Activated naive CD4-positive, alpha-beta T cell treated with anti-CD3 and anti-CD28 coated beads, Interleukin-2, amount 50 U/mL, for 24 hours (primary cell): ENCODE results near the gene USP44.
A peak's percentile ranks its signal among the peaks of the same experiment; 100 is the strongest.

Experiments
- H3K27ac Mint-ChIP-seq: one replicate; pipeline ENCODE4 v1.8.0; 2021; ENCODE audit warnings: mild to moderate bottlenecking, mixed read lengths
- H3K27me3 Mint-ChIP-seq: one replicate; pipeline ENCODE4 v1.8.0; 2021; ENCODE audit warnings: mixed read lengths
- H3K36me3 Mint-ChIP-seq: one replicate; pipeline ENCODE4 v1.8.0; 2021; ENCODE audit warnings: mixed read lengths
- H3K4me1 Mint-ChIP-seq: one replicate; pipeline ENCODE4 v1.8.0; 2021; ENCODE audit warnings: mixed read lengths
- H3K4me3 Mint-ChIP-seq: one replicate; pipeline ENCODE4 v1.8.0; 2021; ENCODE audit warnings: mild to moderate bottlenecking, mixed read lengths
- H3K9me3 Mint-ChIP-seq: one replicate; pipeline ENCODE4 v1.8.0; 2021; ENCODE audit warnings: mixed read lengths

The USP44 gene

DNA sequence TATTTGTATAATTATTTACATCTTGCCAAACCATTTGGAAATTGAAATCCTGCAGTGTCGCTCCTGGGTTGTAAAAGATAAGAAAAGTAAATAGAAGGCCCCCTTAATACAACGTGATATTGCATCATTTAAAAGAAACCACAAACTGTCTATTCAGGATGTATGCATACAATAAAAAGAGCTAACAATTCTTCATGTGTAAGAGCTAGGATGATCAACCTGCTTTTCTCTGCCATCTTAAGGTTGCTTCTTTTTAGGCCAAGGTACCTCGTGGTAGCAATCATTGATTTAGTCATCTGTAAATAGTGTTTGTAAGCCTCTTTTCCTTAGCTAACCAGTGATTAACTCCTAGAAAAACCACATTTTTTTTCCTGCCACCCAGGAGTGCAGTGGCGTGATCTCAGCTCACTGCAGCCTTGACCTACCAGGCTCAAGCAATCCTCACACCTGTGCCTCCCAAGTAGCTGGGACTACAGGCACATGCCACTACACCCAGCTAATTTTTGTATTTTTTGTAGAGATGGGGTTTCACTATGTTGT is 3.3 kb upstream of the USP44 start:
- H3K36me3 Mint-ChIP-seq: no peaks in the 10 kb centered on the region
- peaks cover under 1% of the 10 kb centered on the region for H3K9me3 Mint-ChIP-seq
- H3K4me3 Mint-ChIP-seq: peak overlapping the region; percentile 64
- peaks cover 47% of the 10 kb centered on the region for H3K4me1 Mint-ChIP-seq
- H3K27ac Mint-ChIP-seq: peak overlapping the region; percentile 71
- no peaks in the 10 kb centered on the region for H3K27me3 Mint-ChIP-seq

DNA sequence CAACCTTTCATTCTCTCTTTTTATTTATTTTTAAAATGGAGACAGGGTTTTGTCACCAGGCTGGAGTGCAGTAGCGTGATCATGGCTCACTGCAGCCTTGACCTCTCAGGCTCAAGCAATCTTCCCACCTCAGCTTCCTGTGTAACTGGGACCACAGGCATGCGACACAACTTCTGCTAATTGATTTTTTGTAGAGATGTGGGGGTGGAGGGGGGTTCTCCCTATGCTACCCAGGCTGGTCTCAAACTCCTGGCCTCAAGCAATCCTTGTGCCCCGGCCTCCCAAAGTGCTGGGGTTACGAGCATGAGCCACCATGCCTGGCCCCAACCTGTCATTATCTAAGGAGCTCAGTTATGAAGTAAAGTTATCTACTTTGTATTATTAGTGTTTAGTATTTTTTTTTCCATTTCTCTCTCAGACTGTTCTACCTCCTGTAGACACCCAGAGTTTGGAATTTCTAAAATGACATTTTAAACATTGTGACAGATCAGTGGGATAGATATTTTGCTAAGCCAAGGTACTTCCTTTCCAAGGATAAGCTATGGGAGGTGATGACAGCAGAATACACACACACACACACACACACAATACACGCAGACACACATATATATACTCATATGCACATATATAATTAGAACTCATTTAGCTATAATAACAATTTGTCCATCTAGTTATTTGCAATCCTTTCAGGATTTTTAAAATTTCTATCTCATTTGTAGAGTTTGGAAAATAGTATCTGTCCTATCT is 2.1 kb upstream of the USP44 start:
- Mint-ChIP-seq H3K27me3 (no peaks in the 10 kb centered on the region), H3K36me3 (no peaks in the 10 kb centered on the region), H3K4me3 (peak overlapping the region; percentile 71), H3K27ac (peak overlapping the region; percentile 94), H3K4me1 (peaks cover 53% of the 10 kb centered on the region), H3K9me3 (peaks cover 4% of the 10 kb centered on the region)

DNA sequence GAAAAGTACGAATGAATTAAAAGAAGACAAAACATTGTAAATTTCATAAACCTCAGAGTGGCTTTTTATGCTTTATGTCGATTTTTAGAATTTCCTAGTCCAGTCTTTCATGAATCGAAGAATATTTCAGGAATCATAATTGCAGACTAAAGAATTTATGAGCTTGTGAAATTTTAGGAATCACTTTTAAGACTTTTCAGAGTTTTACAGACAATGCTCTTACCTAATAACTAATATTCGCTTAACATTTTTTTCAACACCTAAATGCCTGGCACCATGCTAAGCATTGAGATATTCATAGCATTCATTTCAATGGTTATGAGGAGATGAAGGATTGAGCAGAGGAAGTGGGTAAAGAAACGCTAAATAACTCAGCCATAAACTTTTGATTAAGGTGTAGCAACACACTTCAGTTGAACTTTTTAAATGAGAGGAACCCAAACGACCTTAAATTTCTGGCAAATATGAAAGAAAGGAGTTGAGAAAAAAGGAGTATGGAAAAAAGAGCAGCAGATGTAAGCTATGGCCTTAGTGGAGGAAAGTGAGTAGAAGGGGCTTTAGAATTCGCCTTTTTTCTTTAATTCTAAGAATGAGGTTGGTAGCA is 739 bp upstream of the USP44 start:
- Mint-ChIP-seq H3K27me3 (no peaks in the 10 kb centered on the region), H3K27ac (peak overlapping the region; percentile 94), H3K9me3 (peaks cover 4% of the 10 kb centered on the region), H3K4me1 (peaks cover 63% of the 10 kb centered on the region), H3K4me3 (peak overlapping the region; percentile 71), H3K36me3 (no peaks in the 10 kb centered on the region)

DNA sequence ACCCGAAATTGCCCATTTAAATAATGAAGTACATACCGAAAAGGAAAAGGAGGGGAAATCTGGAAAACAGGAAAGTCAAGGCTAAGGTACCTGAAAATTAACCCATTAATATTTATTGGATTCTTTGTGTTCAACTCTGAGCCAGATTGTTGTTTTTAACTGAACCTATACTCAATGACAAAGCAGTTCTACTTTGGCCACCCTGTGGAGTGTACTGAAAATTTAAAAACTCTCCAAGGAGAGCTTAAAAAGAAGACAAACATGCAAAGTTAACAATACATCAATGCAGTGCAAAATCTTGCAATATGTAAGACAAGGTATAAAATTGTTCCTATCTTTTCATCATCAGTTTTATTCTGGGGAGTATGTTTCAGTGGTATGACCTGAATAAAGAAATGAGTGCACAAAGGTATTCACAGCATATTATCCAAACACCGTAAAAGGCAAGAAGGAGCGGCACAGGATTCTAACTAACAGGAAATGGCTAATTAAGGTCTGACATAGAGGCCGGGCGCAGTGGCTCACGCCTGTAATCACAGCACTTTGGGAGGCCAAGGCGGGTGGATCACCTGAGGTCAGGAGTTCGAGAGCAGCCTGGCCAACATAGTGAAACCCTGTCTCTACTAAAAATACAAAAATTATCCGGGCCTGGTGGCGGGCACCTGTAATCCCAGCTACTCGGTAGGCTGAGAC is 1.7 kb downstream of the USP44 start:
- Mint-ChIP-seq H3K4me3 (peak overlapping the region; percentile 95), H3K4me1 (peaks cover 80% of the 10 kb centered on the region), H3K27me3 (no peaks in the 10 kb centered on the region), H3K9me3 (peaks cover 4% of the 10 kb centered on the region), H3K27ac (peak overlapping the region; percentile 92), H3K36me3 (no peaks in the 10 kb centered on the region)

DNA sequence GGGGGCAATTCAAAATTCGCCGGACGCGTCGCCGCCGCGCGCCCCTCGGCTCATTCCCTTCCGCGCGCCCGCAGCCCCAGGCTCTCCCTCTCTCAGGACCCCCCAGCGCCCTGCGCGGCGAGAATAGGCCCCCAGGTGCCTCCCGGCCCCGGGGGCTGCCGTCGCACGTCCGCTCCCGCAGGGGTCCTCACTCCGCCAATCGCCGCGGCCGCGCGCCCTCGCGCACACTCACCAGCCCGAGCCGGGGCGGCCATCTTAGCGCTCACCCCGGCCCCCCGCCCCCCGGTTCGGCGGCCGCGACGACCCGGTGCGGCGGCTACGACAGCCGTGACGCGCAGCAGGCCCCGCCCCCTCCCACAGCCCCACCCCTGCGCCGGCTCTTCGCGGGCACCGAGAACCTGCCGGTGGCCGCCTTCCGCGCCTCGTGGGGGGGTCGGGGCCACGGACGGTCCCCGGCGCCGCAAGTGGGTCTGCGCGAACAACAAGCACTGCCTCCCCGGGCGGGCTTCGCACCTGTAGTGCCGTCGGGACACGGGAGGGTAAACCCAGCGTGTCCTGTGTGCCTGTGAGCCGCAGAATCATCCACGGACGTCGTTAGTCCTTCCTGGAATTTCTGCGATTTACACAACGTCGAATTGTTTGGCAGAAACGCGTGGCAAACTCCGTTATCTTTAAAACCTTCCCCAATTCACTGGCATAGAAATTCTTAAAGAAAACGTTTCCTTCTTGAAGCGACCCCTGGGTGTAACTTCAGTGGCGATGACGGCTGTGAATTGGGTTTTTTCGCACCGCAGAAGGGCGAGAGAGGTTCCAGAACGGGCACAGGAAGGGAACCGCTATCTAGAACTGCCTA is 2.5 kb downstream of the USP44 start:
- peaks cover 73% of the 10 kb centered on the region for H3K4me1 Mint-ChIP-seq

DNA sequence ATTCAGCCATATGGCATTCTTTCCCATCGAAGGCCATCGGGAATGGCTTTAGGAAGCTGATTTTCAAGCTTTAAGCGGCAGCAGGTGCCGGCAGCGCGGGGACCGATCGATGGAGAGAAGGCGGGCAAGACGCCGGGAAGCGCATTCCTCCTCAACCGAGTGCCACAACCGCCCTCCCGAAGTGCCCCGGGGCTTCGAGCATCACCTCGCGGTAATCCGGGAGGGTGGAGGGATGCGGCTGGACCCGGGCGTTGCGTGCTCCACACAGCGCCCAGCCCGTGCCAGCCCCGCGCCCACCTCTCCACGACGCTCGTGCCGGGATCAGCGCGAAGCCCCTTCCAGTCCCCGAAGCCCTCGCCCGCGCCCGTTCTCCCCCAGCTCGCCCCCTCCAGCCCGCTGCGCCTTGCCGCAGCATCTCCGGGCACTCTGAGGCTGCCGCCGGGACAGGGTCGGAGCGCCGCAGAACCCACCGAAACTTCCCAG is 3.2 kb downstream of the USP44 start:
- Mint-ChIP-seq H3K27me3 (no peaks in the 10 kb centered on the region), H3K27ac (peak overlapping the region; percentile 92)

More for the DNA sequence above, 2.5 kb downstream of the USP44 start:
- H3K27ac Mint-ChIP-seq: peak overlapping the region; percentile 92
- H3K36me3 Mint-ChIP-seq: no peaks in the 10 kb centered on the region
- peaks cover 4% of the 10 kb centered on the region for H3K9me3 Mint-ChIP-seq
- peak overlapping the region; percentile 95 for H3K4me3 Mint-ChIP-seq
- H3K27me3 Mint-ChIP-seq: no peaks in the 10 kb centered on the region

DNA sequence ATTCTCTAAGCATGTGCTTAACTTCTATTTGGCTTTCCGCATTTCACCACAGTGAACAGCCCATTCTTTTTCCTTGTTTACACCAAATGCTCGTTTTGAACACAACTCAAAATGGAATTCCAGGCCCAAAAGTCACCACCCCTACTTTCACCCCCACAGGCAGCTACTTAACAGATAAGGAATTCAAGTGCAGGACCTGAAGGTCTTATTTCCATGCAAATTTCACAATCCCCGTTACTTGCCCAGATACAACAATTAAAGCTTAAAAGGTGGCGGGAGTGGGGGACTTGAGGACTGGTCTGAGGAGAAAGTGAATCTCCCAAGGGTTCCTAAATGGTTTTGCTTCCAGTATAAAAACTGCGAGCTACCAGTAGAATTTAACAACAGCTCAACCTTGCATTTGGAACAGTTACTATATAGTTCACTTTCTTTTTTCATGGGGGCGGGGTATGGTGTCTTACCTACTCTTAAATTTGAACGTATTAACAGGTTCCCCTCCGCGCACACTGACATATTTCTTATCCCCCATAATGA is 3.7 kb downstream of the USP44 start:
- Mint-ChIP-seq H3K27me3 (no peaks in the 10 kb centered on the region), H3K4me1 (peaks cover 63% of the 10 kb centered on the region)

More for the DNA sequence above, 3.2 kb downstream of the USP44 start:
- Mint-ChIP-seq H3K4me1 (peaks cover 66% of the 10 kb centered on the region), H3K9me3 (peaks cover 4% of the 10 kb centered on the region), H3K4me3 (peak overlapping the region; percentile 95), H3K36me3 (no peaks in the 10 kb centered on the region)

DNA sequence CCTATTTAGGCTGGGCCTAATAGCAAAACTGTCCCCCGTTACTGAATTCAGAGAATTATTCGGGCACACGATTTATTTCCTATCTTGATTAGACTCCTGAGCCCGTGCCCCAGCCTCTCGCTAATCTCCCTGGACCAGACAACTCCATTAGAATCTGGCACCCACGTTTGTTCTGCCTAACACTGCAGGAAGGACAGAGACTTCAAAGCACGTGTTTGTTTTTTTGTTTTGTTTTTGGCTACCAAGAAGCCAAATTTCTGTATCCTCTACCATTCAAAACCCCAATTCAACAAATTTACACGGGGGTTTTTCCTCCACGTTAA is 4.8 kb downstream of the USP44 start:
- Mint-ChIP-seq H3K36me3 (no peaks in the 10 kb centered on the region), H3K4me1 (peaks cover 53% of the 10 kb centered on the region), H3K27me3 (no peaks in the 10 kb centered on the region), H3K9me3 (peaks cover 4% of the 10 kb centered on the region), H3K27ac (peak overlapping the region; percentile 37), H3K4me3 (peak overlapping the region; percentile 27)

More for the DNA sequence above, 3.7 kb downstream of the USP44 start:
- peak overlapping the region; percentile 92 for H3K27ac Mint-ChIP-seq
- peaks cover 4% of the 10 kb centered on the region for H3K9me3 Mint-ChIP-seq
- H3K36me3 Mint-ChIP-seq: no peaks in the 10 kb centered on the region
- peak overlapping the region; percentile 95 for H3K4me3 Mint-ChIP-seq

DNA sequence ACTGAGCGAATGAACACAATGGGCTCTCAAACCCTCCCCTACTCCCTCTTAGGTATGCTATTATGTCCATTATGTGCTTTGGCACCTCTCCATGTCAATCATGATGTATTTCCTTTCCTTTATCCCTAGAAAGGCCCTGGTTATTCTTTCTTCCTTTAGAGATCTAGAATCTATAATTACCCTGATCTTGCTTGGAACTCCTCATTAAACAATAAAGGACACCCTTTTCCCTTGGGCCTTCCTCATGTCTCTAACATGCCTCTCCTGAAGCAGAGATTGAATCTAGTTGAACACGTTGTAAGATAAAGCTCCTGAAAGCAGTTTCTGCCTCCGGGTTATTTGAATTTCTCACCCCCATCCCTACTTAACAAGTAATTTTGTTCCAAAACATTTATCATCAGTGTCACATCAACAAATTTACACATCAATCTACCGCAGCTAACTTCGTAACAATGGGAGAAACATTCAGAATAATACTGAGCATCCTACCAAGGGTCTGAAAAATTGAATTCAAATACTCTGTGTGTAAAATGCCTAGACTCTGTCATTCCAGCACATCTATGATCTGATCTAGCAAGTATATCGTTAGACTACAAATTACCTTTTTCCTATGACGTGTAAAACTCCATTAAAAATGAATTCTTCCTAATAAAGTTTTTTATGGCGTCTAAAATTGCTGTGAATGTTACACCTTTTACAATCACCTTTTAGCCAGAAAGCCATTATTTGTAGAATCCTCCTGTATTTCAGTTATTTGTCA is 5.4 kb downstream of the USP44 start:
- Mint-ChIP-seq H3K36me3 (no peaks in the 10 kb centered on the region), H3K4me1 (peaks cover 47% of the 10 kb centered on the region), H3K27me3 (no peaks in the 10 kb centered on the region), H3K9me3 (peaks cover 4% of the 10 kb centered on the region), H3K4me3 (no peak overlapping the region), H3K27ac (peak overlapping the region; percentile 12)

DNA sequence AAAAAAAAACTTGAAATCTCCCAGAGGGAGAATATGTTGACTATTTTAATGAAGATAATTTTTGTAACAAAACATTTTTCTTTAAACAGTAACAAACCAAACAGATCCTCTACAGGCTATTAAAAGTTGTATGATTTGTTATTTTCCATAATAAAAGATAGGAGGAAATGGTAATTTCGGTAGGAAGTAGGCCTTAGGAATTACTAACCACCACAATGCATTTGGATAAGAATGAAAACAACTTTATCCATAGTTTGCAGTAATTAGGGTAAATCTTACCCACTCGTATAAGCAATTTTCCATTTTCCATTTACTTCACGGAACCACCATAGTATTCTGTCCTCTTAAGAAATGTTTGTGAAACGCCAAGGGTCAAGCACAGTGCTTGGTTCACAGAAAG is 6.0 kb downstream of the USP44 start:
- peaks cover 4% of the 10 kb centered on the region for H3K9me3 Mint-ChIP-seq
- H3K36me3 Mint-ChIP-seq: no peaks in the 10 kb centered on the region
- H3K27me3 Mint-ChIP-seq: no peaks in the 10 kb centered on the region
- no peak overlapping the region for H3K27ac Mint-ChIP-seq
- peaks cover 41% of the 10 kb centered on the region for H3K4me1 Mint-ChIP-seq
- H3K4me3 Mint-ChIP-seq: no peak overlapping the region

DNA sequence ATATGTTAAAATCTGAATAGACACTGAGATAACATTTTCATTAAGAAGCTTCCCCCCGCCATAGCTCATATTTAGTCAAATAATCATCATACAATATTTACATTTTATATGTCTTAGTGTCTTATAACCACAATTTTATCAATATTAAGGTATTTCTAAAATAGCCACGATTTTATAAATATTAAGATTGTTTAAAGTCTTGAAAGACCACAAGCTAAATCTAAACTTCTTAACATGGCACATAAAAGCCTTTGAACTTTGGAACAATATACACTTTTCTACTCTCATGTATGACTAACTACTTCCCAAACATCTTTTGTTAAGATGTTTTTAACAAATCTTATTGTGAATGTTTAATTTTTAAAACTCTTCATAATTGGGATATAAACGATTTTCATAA is 6.5 kb downstream of the USP44 start:
- Mint-ChIP-seq H3K27ac (no peak overlapping the region), H3K36me3 (no peaks in the 10 kb centered on the region), H3K4me1 (peaks cover 41% of the 10 kb centered on the region), H3K9me3 (peaks cover 4% of the 10 kb centered on the region), H3K27me3 (no peaks in the 10 kb centered on the region), H3K4me3 (no peak overlapping the region)

DNA sequence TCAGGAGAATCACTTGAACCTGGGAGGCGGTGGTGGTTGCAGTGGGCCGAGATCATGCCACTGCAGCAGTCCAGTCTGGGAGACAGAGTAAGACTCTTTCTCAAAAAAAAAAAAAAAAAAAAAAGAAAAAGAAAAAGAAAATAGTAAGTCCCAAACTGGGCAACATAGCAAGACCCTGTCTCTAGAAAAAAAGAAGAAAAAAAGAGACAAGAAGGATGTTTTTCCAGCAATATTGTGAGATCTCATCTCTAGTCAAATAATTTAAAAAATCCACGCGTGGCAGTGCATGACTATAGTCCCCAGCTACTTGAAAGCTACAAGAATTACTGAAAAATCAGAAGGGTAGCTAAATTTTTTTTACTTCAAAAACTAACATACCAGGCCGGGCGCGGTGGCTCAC is 8.0 kb downstream of the USP44 start:
- Mint-ChIP-seq H3K9me3 (no peaks in the 10 kb centered on the region), H3K27ac (no peak overlapping the region), H3K36me3 (no peaks in the 10 kb centered on the region), H3K27me3 (no peaks in the 10 kb centered on the region), H3K4me1 (peaks cover 33% of the 10 kb centered on the region), H3K4me3 (no peak overlapping the region)

DNA sequence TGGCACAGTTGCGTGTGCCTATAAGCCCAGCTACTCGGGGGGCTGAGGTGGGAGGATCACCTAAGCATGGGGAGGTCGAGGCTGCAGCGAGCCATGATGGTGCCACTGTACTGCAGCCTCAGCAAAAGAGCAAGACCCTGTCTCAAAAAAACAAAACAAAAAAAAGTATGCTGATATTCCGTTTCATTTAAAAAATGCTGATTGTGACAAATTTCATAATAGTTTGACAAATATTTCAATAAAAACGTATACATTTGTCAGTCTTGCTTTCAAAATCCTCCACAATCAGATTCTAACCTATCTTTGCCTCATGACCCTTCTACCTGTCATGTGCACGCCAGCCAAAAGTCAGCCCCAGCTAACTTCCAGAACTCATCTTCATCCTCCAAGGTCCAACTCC is 9.8 kb downstream of the USP44 start:
- peaks cover 18% of the 10 kb centered on the region for H3K4me1 Mint-ChIP-seq
- no peaks in the 10 kb centered on the region for H3K9me3 Mint-ChIP-seq
- H3K36me3 Mint-ChIP-seq: no peaks in the 10 kb centered on the region
- H3K4me3 Mint-ChIP-seq: no peak overlapping the region
- no peaks in the 10 kb centered on the region for H3K27me3 Mint-ChIP-seq
- H3K27ac Mint-ChIP-seq: no peak overlapping the region

DNA sequence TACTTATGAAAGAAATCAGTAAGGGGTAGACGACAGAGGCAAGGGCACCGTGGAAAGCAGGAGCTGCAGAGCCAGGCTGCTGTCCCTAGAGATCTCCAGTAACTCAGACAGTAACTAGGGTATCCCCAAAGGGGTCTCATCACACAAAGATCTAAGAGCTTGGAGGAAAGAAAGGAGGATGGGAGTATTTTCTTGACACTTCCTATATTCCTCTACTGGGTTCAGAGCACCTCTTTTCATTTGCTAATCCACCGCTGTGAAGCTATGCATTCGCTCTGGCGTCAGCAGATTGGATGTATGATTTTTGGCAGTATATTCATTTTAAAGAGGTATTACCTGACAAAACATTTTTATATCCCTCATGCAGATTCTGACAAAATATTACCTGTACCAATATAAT is 12.6 kb downstream of the USP44 start:
- H3K4me1 Mint-ChIP-seq: peaks cover 7% of the 10 kb centered on the region
- H3K4me3 Mint-ChIP-seq: no peak overlapping the region
- H3K27me3 Mint-ChIP-seq: no peaks in the 10 kb centered on the region
- H3K9me3 Mint-ChIP-seq: no peaks in the 10 kb centered on the region
- no peak overlapping the region for H3K27ac Mint-ChIP-seq
- peaks cover 2% of the 10 kb centered on the region for H3K36me3 Mint-ChIP-seq
